DOHH2 (cell line): ENCODE measurements around the gene IMPDH1.

Source experiments
- H3F3A ChIP-seq: fragments of 200-600 bp; sonication (generic), shearing (Covaris generic); 2 replicates; pipeline ENCODE4 v1.6.0; 2016; ENCODE audit warnings: antibody characterized with exemption, mild to moderate bottlenecking; ENCODE audit not compliant: control insufficient read depth, insufficient read depth
- H3K27ac ChIP-seq: fragments of 200-600 bp; sonication (generic); 2 replicates; pipeline ENCODE4 v1.5.1; 2014; ENCODE audit warnings: low read depth, mild to moderate bottlenecking, low read length, moderate library complexity
- H3K27me3 ChIP-seq: fragments of 200-600 bp; sonication (generic); 2 replicates; pipeline ENCODE4 v1.6.1; 2014; ENCODE audit warnings: mild to moderate bottlenecking, low read length, mixed read lengths; ENCODE audit not compliant: control insufficient read depth
- H3K36me3 ChIP-seq: fragments of 200-600 bp; sonication (generic); 2 replicates; pipeline ENCODE4 v1.6.1; 2014; ENCODE audit warnings: mild to moderate bottlenecking, low read length, moderate library complexity, mixed read lengths; ENCODE audit not compliant: control insufficient read depth
- H3K4me1 ChIP-seq: fragments of 200-600 bp; sonication (generic); 2 replicates; pipeline ENCODE4 v1.6.1; 2014; ENCODE audit warnings: mild to moderate bottlenecking, low read length, mixed read lengths; ENCODE audit not compliant: control insufficient read depth
- H3K4me2 ChIP-seq: fragments of 200-600 bp; sonication (generic); 2 replicates; pipeline ENCODE4 v1.6.0; 2014; ENCODE audit warnings: mild to moderate bottlenecking, low read length, moderate library complexity
- H3K4me3 ChIP-seq: fragments of 200-600 bp; sonication (generic); 2 replicates; pipeline ENCODE4 v1.5.1; 2014; ENCODE audit warnings: mild to moderate bottlenecking, low read length, mixed read lengths
- H3K79me2 ChIP-seq: fragments of 200-600 bp; sonication (generic); 2 replicates; pipeline ENCODE4 v1.6.1; 2014; ENCODE audit warnings: mild to moderate bottlenecking, low read length, mixed read lengths; ENCODE audit not compliant: control insufficient read depth
- H3K9me2 ChIP-seq: fragments of 200-600 bp; sonication (generic); replicated peaks from 2 replicates; pipeline ENCODE4 v1.6.1; 2014; ENCODE audit warnings: mild to moderate bottlenecking, low read length, mixed read lengths; ENCODE audit not compliant: control insufficient read depth
- H3K9me3 ChIP-seq: fragments of 200-600 bp; sonication (generic); 2 replicates; pipeline ENCODE4 v1.6.1; 2014; ENCODE audit warnings: antibody characterized with exemption, low read length, mixed read lengths; ENCODE audit not compliant: control insufficient read depth, insufficient read depth
- H4K20me1 ChIP-seq: fragments of 200-600 bp; sonication (generic); 2 replicates; pipeline ENCODE4 v1.6.0; 2014; ENCODE audit warnings: low read depth, mild to moderate bottlenecking, antibody characterized with exemption, low read length, moderate library complexity; ENCODE audit not compliant: control insufficient read depth, insufficient read depth
- CTCF ChIP-seq: fragments of 200-600 bp; sonication (generic); IDR thresholded peaks from one replicate; pipeline ENCODE4 v1.5.1; 2014; ENCODE audit warnings: antibody characterized with exemption, mild to moderate bottlenecking, low read depth, low read length; ENCODE audit not compliant: poor library complexity, severe bottlenecking
- EZH2phosphoT487 ChIP-seq: fragments of 200-600 bp; sonication (generic); IDR thresholded peaks from 2 replicates; pipeline ENCODE4 v1.6.1; 2017; ENCODE audit warnings: borderline replicate concordance, mild to moderate bottlenecking, antibody characterized with exemption, low read length, moderate library complexity, mixed read lengths

The IMPDH1 gene

GRCh38 chr7:128359336-128359735 lies 50.4 kb downstream of the IMPDH1 start:
- no peaks in the 10 kb centered on the region for H3K9me2 ChIP-seq
- no peaks in the 10 kb centered on the region for H3K36me3 ChIP-seq
- no peaks in the 10 kb centered on the region for H3K9me3 ChIP-seq
- no peak overlapping the region for H3K4me3 ChIP-seq
- TF ChIP-seq EZH2phosphoT487 (no peak), CTCF (no peak)
- no peak overlapping the region for H3K4me2 ChIP-seq
- no peaks in the 10 kb centered on the region for H3K79me2 ChIP-seq
- peaks cover 12% of the 10 kb centered on the region; the same call in 1 of the 2 replicates for H3K4me1 ChIP-seq
- H3K27ac ChIP-seq: no peak overlapping the region
- H4K20me1 ChIP-seq: no peaks in the 10 kb centered on the region
- H3K27me3 ChIP-seq: peaks cover 79% of the 10 kb centered on the region
- no peaks in the 10 kb centered on the region for H3F3A ChIP-seq

GRCh38 chr7:128358233-128358632 lies 51.5 kb downstream of the IMPDH1 start:
- no peaks in the 10 kb centered on the region for H3K9me2 ChIP-seq
- peaks cover 12% of the 10 kb centered on the region; the same call in 1 of the 2 replicates for H3K4me1 ChIP-seq
- no peaks in the 10 kb centered on the region for H3K9me3 ChIP-seq
- no peaks in the 10 kb centered on the region for H4K20me1 ChIP-seq
- no peak overlapping the region for H3K4me3 ChIP-seq
- H3K4me2 ChIP-seq: no peak overlapping the region
- H3K27ac ChIP-seq: no peak overlapping the region
- H3K79me2 ChIP-seq: no peaks in the 10 kb centered on the region
- peaks cover 76% of the 10 kb centered on the region for H3K27me3 ChIP-seq
- TF ChIP-seq CTCF (no peak), EZH2phosphoT487 (no peak)
- no peaks in the 10 kb centered on the region for H3K36me3 ChIP-seq
- H3F3A ChIP-seq: no peaks in the 10 kb centered on the region

- H3K9me2 ChIP-seq: no peaks in the 10 kb centered on the region
- H4K20me1 ChIP-seq: no peaks in the 10 kb centered on the region
- no peak for TF ChIP-seq EZH2phosphoT487
- no peak for TF ChIP-seq CTCF
- H3K4me3 ChIP-seq: no peak overlapping the region
- peaks cover 12% of the 10 kb centered on the region; the same call in 1 of the 2 replicates for H3K4me1 ChIP-seq
- H3F3A ChIP-seq: no peaks in the 10 kb centered on the region
- H3K9me3 ChIP-seq: no peaks in the 10 kb centered on the region
- no peak overlapping the region for H3K4me2 ChIP-seq
- H3K27me3 ChIP-seq: peaks cover 67% of the 10 kb centered on the region
- H3K36me3 ChIP-seq: no peaks in the 10 kb centered on the region
- H3K79me2 ChIP-seq: no peaks in the 10 kb centered on the region
- H3K27ac ChIP-seq: no peak overlapping the region
Observed at GRCh38 chr7:128357217-128357613, 52.6 kb downstream of the IMPDH1 start.
